ENCODE data around the gene UBE2S.

GRCh38 chr19:55353803-55354697, 53.5 kb downstream of the UBE2S start:
- TF ChIP-seq CTCF (IDR thresholded peaks at IDR 0.05) (no peak), POLR2A (IDR thresholded peaks at IDR 0.05) (no peak)
